ENCODE data around the gene RELT. TPM values are rescaled to one million over a fixed set of nuclear protein-coding genes. Genes with fewer than 3 reads are reported as not detected.

Gene RELT
- total and polyA plus RNA-seq, 9 of the 15 experiments (the other 6 are each of a cell fraction or from before 2014, with no cell fraction given) = 1.1 to 20.2 (median 7.4) TPM

GRCh38 chr11:73384872-73385689 is 8.9 kb downstream of the RELT start:
- H3K9ac ChIP-seq (ENCODE audit: insufficient read depth in 1 of 2, low read depth in 2 of 2, low read length in 2 of 2) = peak overlapping the region; percentile 32 to 80; a peak in 3 of 4 replicates
- no peak overlapping the region for H3K4me3 ChIP-seq
- H3K36me3 ChIP-seq (ENCODE audit: control insufficient read depth, insufficient read depth, low read length) = peaks cover 35% of the 10 kb centered on the region; the same call in 2 of the 3 replicates
- DNase-seq (ENCODE audit: extremely low read depth in 1 of 4, low spot score in 3 of 4) (peak in 2 of 4 experiments; percentile 71 to 73), FAIRE-seq (peak; percentile 49), ATAC-seq (peak; percentile 71)
- intact Hi-C loops (cut with micrococcal nuclease) = no loop called here
- peaks cover 24% of the 10 kb centered on the region for H3K9me1 ChIP-seq (ENCODE audit: control insufficient read depth, insufficient read depth, low read length)
- BruUV-seq (replicated peaks) = no TSS peak
- no peaks in the 10 kb centered on the region for H3K9me3 ChIP-seq (replicated peaks; ENCODE audit: control insufficient read depth, insufficient read depth, low read depth, low read length)
- H3K4me1 ChIP-seq (replicated peaks in 1 of 2; ENCODE audit: control insufficient read depth in 2 of 2, insufficient read depth in 2 of 2, low read length in 2 of 2) = peaks cover 42 to 90% of the 10 kb centered on the region in 2 experiments
- WGBS (ENCODE audit: insufficient coverage, low coverage, missing lambda C conversion rate) = 46% methylated on average over 16 of the region's 21 CpGs
- peaks cover 52% of the 10 kb centered on the region for H4K20me1 ChIP-seq (replicated peaks; ENCODE audit: control insufficient read depth, insufficient read depth, low read length)
- no peaks in the 10 kb centered on the region for H3K27me3 ChIP-seq (ENCODE audit: control insufficient read depth in 2 of 2, insufficient read depth in 2 of 2, low read length in 2 of 2)
- peaks cover 82% of the 10 kb centered on the region for H3K79me2 ChIP-seq (ENCODE audit: control insufficient read depth, insufficient read depth, low read length)
- peak overlapping the region; percentile 42 for H3K27ac ChIP-seq (ENCODE audit: extremely low read depth, low read depth, low read length)
- H3K4me2 ChIP-seq (ENCODE audit: insufficient read depth, low read length) = peak overlapping the region; percentile 24
- CTCF ChIA-PET (ENCODE audit: low intra/inter-chr PET ratio) = no interaction called here
- H2AFZ ChIP-seq (ENCODE audit: low read depth, low read length) = no peak overlapping the region
- POLR2A ChIA-PET = interaction anchor here (0.5 to 1.7 kb wide), 6 partner anchors 9 to 1085 kb away, joined by 3 to 8 read pairs (median 4); partner anchors contain the start of gene RELT
- in situ Hi-C loops (cut with MboI) = no loop called here
- TF ChIP-seq MTA1 (IDR thresholded peaks at IDR 0.05; ENCODE audit: borderline replicate concordance) = peak; percentile 50; the same call in 1 of the 2 replicates
- peak; percentile 100 for TF ChIP-seq ZBTB9 (CRISPR knock-in tag; IDR thresholded peaks at IDR 0.05)
- TF ChIP-seq CXXC5 (CRISPR knock-in tag; IDR thresholded peaks at IDR 0.05) = peak; percentile 42
- peak; percentile 26; the same call in 1 of the 2 replicates for TF ChIP-seq RBFOX2 (IDR thresholded peaks at IDR 0.05; ENCODE audit: low read depth, low read length)
- peak; percentile 42 to 84; a peak in 2 of 4 replicates for TF ChIP-seq MAZ (CRISPR knock-in tag; conservative IDR thresholded peaks at IDR 0.05 in 1 of 2, IDR thresholded peaks at IDR 0.05 in 1 of 2)
- 0 out of 4 replicates have a peak, but pooled peaks of 1 of the 2 experiments have one; percentile 31 for TF ChIP-seq RCOR1 (IDR thresholded peaks at IDR 0.05; ENCODE audit: borderline replicate concordance in 1 of 2, low read depth in 2 of 2, low read length in 2 of 2)
- TF ChIP-seq JUND (IDR thresholded peaks at IDR 0.05; ENCODE audit: borderline replicate concordance, low read depth, low read length) = 0 out of 2 replicates have a peak, but pooled peaks have one; percentile 26
- no peak; the same call in 2 of the 3 replicates for TF ChIP-seq JUND (tag; IDR thresholded peaks at IDR 0.05; ENCODE audit: borderline replicate concordance, low read depth, low read length)
- no peak for TF ChIP-seq ZNF707 (CRISPR knock-in tag; conservative IDR thresholded peaks at IDR 0.05)
- TF ChIP-seq ESRRA (IDR thresholded peaks at IDR 0.05; ENCODE audit: borderline replicate concordance, low read depth) = peak; percentile 36; the same call in 1 of the 2 replicates
- TF ChIP-seq ARID4B (CRISPR knock-in tag; IDR thresholded peaks at IDR 0.05) = 0 out of 2 replicates have a peak, but pooled peaks have one; percentile 22
- no peak for TF ChIP-seq ZNF778 (CRISPR knock-in tag; IDR thresholded peaks at IDR 0.05)
- peak; percentile 43; the same call in 1 of the 2 replicates for TF ChIP-seq MYC (IDR thresholded peaks at IDR 0.05; ENCODE audit: low read depth, low read length)
- TF ChIP-seq MYC (CRISPR knock-in tag; IDR thresholded peaks at IDR 0.05; ENCODE audit: borderline replicate concordance, low read depth) = no peak
- TF ChIP-seq SMARCE1 (IDR thresholded peaks at IDR 0.05) = peak; percentile 68; the same call in 1 of the 2 replicates

Measured in K562 (cell line).